ENCODE results near the gene LIN52. TPM values are rescaled to one million over a fixed set of nuclear protein-coding genes. Genes with fewer than 3 reads are reported as not detected.

LIN52 gene
- total RNA-seq, 1 experiment from 2014 or later = 11.0 TPM

DNA sequence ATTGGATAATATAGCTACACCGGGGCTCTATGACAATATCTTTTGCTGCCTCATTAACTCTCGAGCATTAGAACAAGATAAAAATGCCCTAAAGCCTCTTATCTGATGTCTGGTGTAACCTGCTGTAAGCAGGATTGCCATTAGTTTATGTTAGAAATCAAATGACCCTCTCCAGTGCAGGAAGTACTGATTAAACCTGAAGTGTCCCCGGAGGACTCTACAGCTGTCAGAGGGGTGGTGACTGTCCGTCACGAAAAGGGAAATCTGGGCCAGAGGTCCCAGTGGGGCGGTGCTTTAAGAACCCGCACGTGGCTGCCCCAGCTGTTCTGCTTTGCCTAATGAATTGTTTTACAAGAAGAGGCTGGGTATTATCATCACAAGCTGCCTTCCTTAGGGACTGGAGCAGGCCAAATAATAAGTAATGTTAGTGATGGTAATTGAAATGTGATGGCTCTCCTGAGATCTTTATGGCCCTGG is 55.7 kb downstream of the LIN52 start:
- Mint-ChIP-seq H3K9me3 (no peaks in the 10 kb centered on the region), H3K4me1 (peaks cover 0 to 8% of the 10 kb centered on the region in 2 experiments; a peak in 2 of 4 replicates), H3K36me3 (ENCODE audit: insufficient read depth in 1 of 3, low read depth in 3 of 3) (no peaks in the 10 kb centered on the region), H3K27ac (no peak overlapping the region; a peak in 1 of 7 replicates), H3K27me3 (ENCODE audit: low read depth) (no peaks in the 10 kb centered on the region), H3K4me3 (no peak overlapping the region)
- H3K27me3 ChIP-seq (ENCODE audit: insufficient read depth, low read length) = no peaks in the 10 kb centered on the region
- no peaks in the 10 kb centered on the region for H3K4me1 ChIP-seq (ENCODE audit: insufficient read depth, low read length)
- no peak overlapping the region for H3K23ac ChIP-seq (ENCODE audit: insufficient read length, low read depth, low read length)
- H3K27ac ChIP-seq (ENCODE audit: insufficient read length, low read depth, low read length) = no peak overlapping the region
- no peak overlapping the region for H4K5ac ChIP-seq (ENCODE audit: insufficient read length, low read depth, low read length)
- no peaks in the 10 kb centered on the region for H3K9me3 ChIP-seq (ENCODE audit: control insufficient read depth, low read depth, low read length)
- H2AFZ ChIP-seq (ENCODE audit: low read length) = no peak overlapping the region
- no peak overlapping the region for H3T11ph ChIP-seq (ENCODE audit: low read length)
- TF ChIP-seq, protein P1, sequence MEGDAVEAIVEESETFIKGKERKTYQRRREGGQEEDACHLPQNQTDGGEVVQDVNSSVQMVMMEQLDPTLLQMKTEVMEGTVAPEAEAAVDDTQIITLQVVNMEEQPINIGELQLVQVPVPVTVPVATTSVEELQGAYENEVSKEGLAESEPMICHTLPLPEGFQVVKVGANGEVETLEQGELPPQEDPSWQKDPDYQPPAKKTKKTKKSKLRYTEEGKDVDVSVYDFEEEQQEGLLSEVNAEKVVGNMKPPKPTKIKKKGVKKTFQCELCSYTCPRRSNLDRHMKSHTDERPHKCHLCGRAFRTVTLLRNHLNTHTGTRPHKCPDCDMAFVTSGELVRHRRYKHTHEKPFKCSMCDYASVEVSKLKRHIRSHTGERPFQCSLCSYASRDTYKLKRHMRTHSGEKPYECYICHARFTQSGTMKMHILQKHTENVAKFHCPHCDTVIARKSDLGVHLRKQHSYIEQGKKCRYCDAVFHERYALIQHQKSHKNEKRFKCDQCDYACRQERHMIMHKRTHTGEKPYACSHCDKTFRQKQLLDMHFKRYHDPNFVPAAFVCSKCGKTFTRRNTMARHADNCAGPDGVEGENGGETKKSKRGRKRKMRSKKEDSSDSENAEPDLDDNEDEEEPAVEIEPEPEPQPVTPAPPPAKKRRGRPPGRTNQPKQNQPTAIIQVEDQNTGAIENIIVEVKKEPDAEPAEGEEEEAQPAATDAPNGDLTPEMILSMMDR (conservative IDR thresholded peaks at IDR 0.05) = no peak
- H3K56ac ChIP-seq (ENCODE audit: insufficient read length, low read depth, low read length) = no peak overlapping the region
- H3K79me2 ChIP-seq (ENCODE audit: insufficient read depth, low read length) = no peaks in the 10 kb centered on the region
- no peak overlapping the region for H2BK120ac ChIP-seq (ENCODE audit: low read depth, low read length, poor library complexity, severe bottlenecking)
- H3K4ac ChIP-seq (ENCODE audit: low read depth, low read length) = no peak overlapping the region
- no peak overlapping the region for H4K91ac ChIP-seq (ENCODE audit: insufficient read length, low read depth, low read length)
- no peak overlapping the region for H2AK5ac ChIP-seq (ENCODE audit: insufficient read length, low read length)
- no peak overlapping the region for H4K8ac ChIP-seq (replicated peaks; ENCODE audit: insufficient read length, low read depth, low read length)
- no peak overlapping the region for H2BK20ac ChIP-seq (ENCODE audit: low read depth, low read length, poor library complexity, severe bottlenecking)
- no peaks in the 10 kb centered on the region for H4K20me1 ChIP-seq (ENCODE audit: control insufficient read depth, insufficient read depth, insufficient read length)
- H3K14ac ChIP-seq (ENCODE audit: insufficient read depth, low read length) = no peak overlapping the region
- no peak overlapping the region for H2BK12ac ChIP-seq (ENCODE audit: insufficient read length, low read depth, low read length)
- no peak overlapping the region for H3K4me2 ChIP-seq (ENCODE audit: insufficient read depth, insufficient read length, low read length)
- no CpG with 5 or more reads among the region's 8 CpGs for WGBS (ENCODE audit: extremely low coverage, insufficient read length, low lambda C conversion rate)
- no peak overlapping the region for H2BK15ac ChIP-seq (ENCODE audit: low read depth, low read length)
- no peak overlapping the region for H2BK5ac ChIP-seq (ENCODE audit: insufficient read length, low read length)
- H3K18ac ChIP-seq (ENCODE audit: insufficient read length, low read depth, low read length) = no peak overlapping the region
- no peak for DNase-seq
- no peaks in the 10 kb centered on the region for H3K79me1 ChIP-seq (ENCODE audit: insufficient read depth, low read depth, low read length, poor library complexity, severe bottlenecking)
- no peaks in the 10 kb centered on the region for H3K23me2 ChIP-seq (ENCODE audit: insufficient read length, low read depth, low read length, poor library complexity, severe bottlenecking)
- no peak overlapping the region for H3K9ac ChIP-seq (ENCODE audit: extremely low read depth, insufficient read length, low read length)

All from H9 (cell line).